Lung (tissue), 13 donors: Measurements from ENCODE around the gene JAG2. TPM values are rescaled to one million over a fixed set of nuclear protein-coding genes. Genes with fewer than 3 reads are reported as not detected.

Experiments
- ATAC-seq: fragments of 200-7000 bp; cut with Tn5 transposase; one replicate; pipeline ENCODE4 v1.9.1; 2020; ENCODE audit warnings: moderate number of reproducible peaks; ENCODE audit not compliant: insufficient read depth, low FRiP score
- DNase-seq, 3 donors: peaks; one replicate each; pipeline ENCODE4 v3.0.0-alpha.2; 2013 to 2017
- H3K27ac ChIP-seq, 2 donors: one replicate each; pipeline ENCODE4 v1.5.1; 2013; ENCODE audit warnings: mild to moderate bottlenecking in 2 of 2, moderate library complexity in 2 of 2, control low read depth in 1 of 2, inconsistent platforms in 1 of 2, low read depth in 1 of 2, low read length in 1 of 2
- H3K27me3 ChIP-seq, 3 donors: one replicate each; pipeline ENCODE4 v1.5.1; 2013; ENCODE audit warnings: low read length in 2 of 3; ENCODE audit not compliant: control insufficient read depth in 3 of 3, insufficient read depth in 3 of 3
- H3K36me3 ChIP-seq, 4 donors: one replicate each; pipeline ENCODE4 v1.5.1; 2013; ENCODE audit warnings: low read length in 4 of 4, mild to moderate bottlenecking in 1 of 4, moderate library complexity in 1 of 4; ENCODE audit not compliant: control insufficient read depth in 4 of 4, insufficient read depth in 4 of 4
- H3K4me1 ChIP-seq, 5 donors: one replicate each; pipeline ENCODE4 v1.5.1; 2013; ENCODE audit warnings: low read length in 5 of 5, mild to moderate bottlenecking in 2 of 5, moderate library complexity in 1 of 5; ENCODE audit not compliant: control insufficient read depth in 5 of 5, insufficient read depth in 5 of 5
- H3K4me3 ChIP-seq: one replicate; pipeline ENCODE4 v1.5.1; 2013; ENCODE audit warnings: mild to moderate bottlenecking, control low read depth, moderate library complexity
- H3K9ac ChIP-seq, 2 donors: one replicate each; pipeline ENCODE4 v1.5.1; 2013; ENCODE audit warnings: low read length in 2 of 2, control low read depth in 1 of 2; ENCODE audit not compliant: insufficient read depth in 1 of 2
- H3K9me3 ChIP-seq, 4 donors: one replicate each; pipeline ENCODE4 v1.5.1; 2013; ENCODE audit warnings: low read length in 3 of 4, mild to moderate bottlenecking in 1 of 4, moderate library complexity in 1 of 4; ENCODE audit not compliant: control insufficient read depth in 4 of 4, insufficient read depth in 3 of 4
- CTCF ChIP-seq: IDR thresholded peaks from 2 replicates; pipeline ENCODE4 v1.5.1; 2012; ENCODE audit warnings: mild to moderate bottlenecking; ENCODE audit errors: control extremely low read depth, extremely low read depth
- WGBS, 2 donors: extraction: QIAGEN DNeasy Blood & Tissue Kit; methylation state at CpG; one replicate each; pipeline ENCODE4 v1.1.7; 2013; 5-methylcytosine and 5-hydroxymethylcytosine counted together
- polyA plus RNA-seq, 2 donors: library from polyadenylated mRNA; stranded (reverse); fragments of 200-250 nt; gene quantifications; one replicate each; pipeline ENCODE4 v1.2.1, GENCODE V29; 2013
- small RNA-seq: library from RNA; depleted of rRNA; stranded (forward); fragments of <200 nt; gene quantifications from one replicate; pipeline ENCODE3, GENCODE V24; 2014; ENCODE audit warnings: low replicate concordance
- total RNA-seq, 2 donors: library from RNA; depleted of rRNA in 1 of 2; stranded (reverse); fragments of >200 nt in 1 of 2; gene quantifications; one replicate each; pipeline ENCODE4 v1.2.1, GENCODE V29; 2014 to 2021
- donor health status: control.
- donor health status: control.
- donor health status: Bipolar disorder and iron deficiency.
- donor health status: healthy.
- donor health status: DM: yes; HTN: yes; CAD: no.

The JAG2 gene
- total and polyA plus RNA-seq, 4 donors, result 14.1 to 35.1 (median 27.8) TPM

- Histone ChIP-seq H3K36me3 (no peaks in the 10 kb centered on the region), H3K4me1 (peaks cover 0 to 39% (median 15%) of the 10 kb centered on the region in 5 donors), H3K9ac (peak overlapping the region in 1 of 2 donors; percentile 13), H3K27me3 (no peaks in the 10 kb centered on the region), H3K9me3 (no peaks in the 10 kb centered on the region), H3K4me3 (no peak overlapping the region), H3K27ac (peak overlapping the region; percentile 70 to 86)
- TF ChIP-seq CTCF, result no peak
- 39 to 59% methylated on average over 19 of the region's 19 CpGs for WGBS, 2 donors
- ATAC-seq, result peak; percentile 30
- DNase-seq, result peak in 1 of 3 donors; percentile 43
These were observed 76.9 kb downstream of the JAG2 start for GRCh38 chr14:105091517-105092170.

- Histone ChIP-seq H3K9ac (no peak overlapping the region), H3K27me3 (no peaks in the 10 kb centered on the region), H3K36me3 (no peaks in the 10 kb centered on the region), H3K27ac (peak overlapping the region; percentile 1 to 14), H3K4me1 (peaks cover 0 to 39% (median 15%) of the 10 kb centered on the region in 5 donors), H3K9me3 (no peaks in the 10 kb centered on the region), H3K4me3 (no peak overlapping the region)
- ATAC-seq (no peak), DNase-seq (no peak)
- TF ChIP-seq CTCF, result no peak
- 72 to 90% methylated on average over 9 of the region's 9 CpGs for WGBS, 2 donors
These were observed 77.5 kb downstream of the JAG2 start for GRCh38 chr14:105091054-105091516.

Small RNA genes within 50 kb of the gene (small RNA-seq; reads per million reads assigned to genes)
- not detected for gene AL512356.2
- not detected for gene MIR6765

Other genes with a start within 250 kb of the JAG2 start
- 1 to 10 TPM in 1 of 2 donors, under 1 TPM in 1; 0.92 to 6.3 TPM for gene PLD4, start 243.9 kb downstream of the JAG2 start, total RNA-seq
- gene PLD4, start 243.9 kb downstream of the JAG2 start, polyA plus RNA-seq, result under 1 TPM; 0.71 to 0.84 TPM
- 10 to 100 TPM in 1 of 2 donors, 1 to 10 TPM in 1; 8.1 to 26.6 TPM for gene AHNAK2, start 190.4 kb downstream of the JAG2 start, total RNA-seq
- 1 to 10 TPM; 3.5 to 8.1 TPM for gene AHNAK2, start 190.4 kb downstream of the JAG2 start, polyA plus RNA-seq
- 10 to 100 TPM; 15.0 to 22.3 TPM for gene CLBA1, start 183.0 kb downstream of the JAG2 start, total RNA-seq
- 10 to 100 TPM; 12.3 to 12.5 TPM for gene CLBA1, start 183.0 kb downstream of the JAG2 start, polyA plus RNA-seq
- 1 to 10 TPM; 7.5 to 8.4 TPM for gene CDCA4, start 147.7 kb downstream of the JAG2 start, total RNA-seq
- gene CDCA4, start 147.7 kb downstream of the JAG2 start, polyA plus RNA-seq, result 1 to 10 TPM; 8.0 to 9.8 TPM
- gene GPR132, start 103.3 kb downstream of the JAG2 start, total RNA-seq, result 1 to 10 TPM; 4.4 to 6.9 TPM
- gene GPR132, start 103.3 kb downstream of the JAG2 start, polyA plus RNA-seq, result 10 to 100 TPM in 1 of 2 donors, 1 to 10 TPM in 1; 2.3 to 19.5 TPM
- 10 to 100 TPM; 29.8 to 80.7 TPM for gene NUDT14, start 12.5 kb upstream of the JAG2 start, total RNA-seq
- 10 to 100 TPM; 27.7 to 72.7 TPM for gene NUDT14, start 12.5 kb upstream of the JAG2 start, polyA plus RNA-seq
- gene BTBD6, start 79.8 kb upstream of the JAG2 start, total RNA-seq, result 10 to 100 TPM; 44.2 to 51.4 TPM
- gene BTBD6, start 79.8 kb upstream of the JAG2 start, polyA plus RNA-seq, result 10 to 100 TPM; 30.9 to 54.1 TPM
- gene BRF1, start 132.2 kb upstream of the JAG2 start, total RNA-seq, result 10 to 100 TPM; 44.0 to 55.3 TPM
- 10 to 100 TPM; 14.2 to 30.4 TPM for gene BRF1, start 132.2 kb upstream of the JAG2 start, polyA plus RNA-seq
- gene PACS2, start 146.0 kb upstream of the JAG2 start, total RNA-seq, result 10 to 100 TPM; 57.8 to 84.2 TPM
- 10 to 100 TPM; 37.9 to 87.2 TPM for gene PACS2, start 146.0 kb upstream of the JAG2 start, polyA plus RNA-seq
- 1 to 10 TPM in 1 of 2 donors, under 1 TPM in 1; 0.40 to 2.1 TPM for gene TEX22, start 229.8 kb upstream of the JAG2 start, total RNA-seq
- gene TEX22, start 229.8 kb upstream of the JAG2 start, polyA plus RNA-seq, result under 1 TPM; 0.17 to 0.18 TPM